ENCODE results near the gene TMC2.
A peak's percentile ranks its signal among the peaks of the same experiment; 100 is the strongest.
"Not testable (repeated sequence)": the region's sequence is repeated elsewhere in the genome, so short reads cannot be mapped to it uniquely, and the experiment has no call there.

The TMC2 gene

DNA sequence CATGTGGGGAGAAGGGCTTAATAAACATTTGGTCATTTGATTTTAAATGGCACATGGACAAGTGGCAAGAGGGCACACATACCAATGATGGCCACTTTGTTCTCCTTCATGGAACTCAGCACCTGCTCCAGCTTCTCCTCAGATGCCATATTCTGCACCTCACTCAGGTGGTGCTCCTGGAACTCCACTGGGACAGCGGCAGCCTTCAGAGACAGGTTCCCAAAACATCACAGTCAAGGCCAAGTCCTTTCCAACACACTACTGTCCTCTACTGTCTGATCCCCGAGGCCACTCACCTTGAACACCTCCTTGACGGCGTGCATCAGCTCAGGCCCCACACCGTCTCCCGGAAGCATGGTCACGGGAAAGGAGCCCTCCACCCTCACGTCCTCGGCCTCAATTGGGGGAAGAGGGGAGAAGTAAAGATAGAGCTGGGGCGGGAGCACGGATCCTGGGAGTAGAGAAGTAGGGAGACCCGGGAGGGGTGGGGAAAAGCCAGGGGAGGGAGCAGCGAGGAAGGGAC lies 127.1 kb downstream of the TMC2 start:
- no peak for DNase-seq (ENCODE audit: low read depth, low spot score)

DNA sequence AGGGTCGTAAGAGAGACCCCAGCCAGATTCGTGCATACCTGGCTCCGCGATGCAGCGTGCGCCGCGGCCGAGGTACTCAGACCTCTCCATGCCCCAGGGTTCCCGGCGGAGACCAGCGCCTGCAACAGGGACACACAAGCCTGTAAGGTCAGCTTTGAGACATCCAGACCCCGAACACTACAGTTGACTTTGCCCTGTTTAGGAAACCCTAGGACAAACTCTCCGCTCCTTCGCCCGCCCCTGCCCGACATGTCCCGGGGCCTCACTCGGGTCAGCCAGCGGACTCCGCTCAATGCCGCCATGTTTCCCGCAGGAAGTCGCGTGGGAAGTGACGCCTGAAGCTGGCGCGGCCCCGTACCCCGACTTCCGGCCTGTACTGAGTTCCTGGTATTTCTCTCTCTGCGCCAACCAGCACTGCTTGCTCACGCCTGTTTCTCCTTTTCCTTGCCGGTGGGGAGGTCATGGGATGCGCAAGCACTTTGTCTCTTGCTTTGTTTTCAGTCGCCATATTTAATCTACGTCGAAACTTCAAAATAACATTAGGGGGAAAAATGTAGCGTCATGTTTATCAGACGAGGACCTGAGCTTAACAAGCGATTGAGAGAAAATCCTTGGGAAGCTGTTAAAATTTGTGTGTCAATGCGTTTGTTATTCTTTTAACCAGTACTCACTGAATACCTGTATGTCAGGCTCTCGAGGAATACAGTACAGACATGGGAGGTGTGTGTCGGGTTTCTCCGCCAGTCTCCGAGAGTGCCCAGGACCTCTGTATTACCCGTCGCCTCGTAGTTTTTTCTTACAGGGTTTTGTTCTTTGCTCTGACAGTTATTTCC lies 127.7 kb downstream of the TMC2 start, which contains the start of gene IDH3B:
IDH3B (minus strand) TSS at position 330 of the 833 bp plus-strand sequence; CDS start at position 302, 28 bp downstream.
- peak; percentile 66 for DNase-seq (ENCODE audit: low read depth, low spot score)

DNA sequence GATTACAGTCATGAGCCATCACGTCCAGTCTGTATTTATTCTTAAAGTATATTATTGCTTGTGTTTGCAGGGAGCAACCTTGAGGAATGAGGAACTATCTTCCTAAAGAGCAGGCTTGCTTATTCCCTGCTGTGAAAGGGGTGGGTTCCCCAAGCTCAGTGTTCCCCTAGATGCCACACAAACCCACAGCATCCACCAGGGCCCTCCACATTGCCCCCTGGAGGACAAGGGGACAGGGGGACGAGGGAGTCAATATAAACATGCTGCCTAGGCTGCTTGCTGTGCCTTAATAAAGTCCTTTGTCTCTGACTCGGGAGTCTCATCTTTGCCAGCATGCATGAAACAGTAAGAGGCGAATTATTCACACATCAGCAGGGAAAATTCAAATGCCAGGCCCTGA lies 135.6 kb downstream of the TMC2 start:
- DNase-seq (ENCODE audit: low read depth, low spot score): no peak

DNA sequence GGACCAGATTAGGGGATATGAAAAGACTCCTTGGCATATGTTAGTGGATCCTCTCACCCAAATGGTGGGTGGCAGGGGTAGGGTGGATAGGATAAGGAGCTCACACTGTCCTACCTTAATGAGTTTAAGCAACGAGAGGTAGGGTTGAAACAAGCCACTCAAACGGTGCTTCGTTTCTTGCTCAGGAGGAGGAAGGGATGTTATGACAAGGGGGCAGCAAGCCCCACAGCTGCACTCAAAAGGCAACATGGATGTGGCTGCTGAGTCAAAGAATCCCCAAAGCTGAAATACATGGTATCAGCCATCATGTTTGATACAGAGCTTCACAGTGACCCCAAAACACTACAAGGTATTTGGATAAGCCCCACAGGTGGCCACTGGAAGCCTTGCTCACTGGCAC lies 136.1 kb downstream of the TMC2 start:
- DNase-seq (ENCODE audit: low read depth, low spot score): no peak

DNA sequence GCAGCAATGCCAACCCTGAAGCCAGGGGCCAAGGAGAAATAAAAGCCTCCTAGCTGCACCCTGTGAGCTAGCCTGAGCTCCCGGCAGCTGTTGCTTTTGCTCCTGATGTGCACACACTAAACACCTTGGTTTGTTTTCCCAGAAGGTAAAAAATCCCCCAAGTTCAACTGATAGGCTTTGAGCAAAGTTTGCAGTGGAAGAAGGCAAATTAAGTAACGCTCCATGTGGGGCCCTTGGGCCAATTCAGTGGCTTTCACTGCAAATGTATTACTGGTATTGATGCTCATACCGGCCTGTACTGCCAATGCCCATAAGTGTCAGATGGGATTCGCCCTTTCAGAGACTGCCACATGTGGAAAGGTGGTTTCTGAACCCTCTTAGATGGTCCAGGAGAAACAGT lies 137.1 kb downstream of the TMC2 start:
- DNase-seq (ENCODE audit: low read depth, low spot score): no peak

DNA sequence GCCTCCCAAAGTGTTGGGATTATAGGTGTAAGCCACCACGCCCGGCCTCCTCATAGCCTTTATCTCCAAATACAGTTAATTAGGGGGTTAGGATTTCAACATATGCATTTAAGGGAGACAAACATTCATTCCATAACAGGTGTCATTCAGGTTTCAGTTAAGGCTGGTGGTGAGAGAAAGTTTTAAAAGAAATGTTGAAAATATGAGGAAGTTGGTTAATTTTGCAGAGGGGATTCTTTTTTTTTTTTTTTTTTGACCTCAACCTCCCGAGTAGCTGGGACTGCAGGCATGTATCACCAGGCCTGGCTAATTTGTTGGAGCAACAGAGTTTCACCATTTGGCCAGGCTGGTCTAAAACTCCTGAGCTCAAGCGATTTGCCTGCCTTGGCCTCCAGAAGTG lies 143.7 kb downstream of the TMC2 start:
- no peak for DNase-seq (ENCODE audit: low read depth, low spot score)

DNA sequence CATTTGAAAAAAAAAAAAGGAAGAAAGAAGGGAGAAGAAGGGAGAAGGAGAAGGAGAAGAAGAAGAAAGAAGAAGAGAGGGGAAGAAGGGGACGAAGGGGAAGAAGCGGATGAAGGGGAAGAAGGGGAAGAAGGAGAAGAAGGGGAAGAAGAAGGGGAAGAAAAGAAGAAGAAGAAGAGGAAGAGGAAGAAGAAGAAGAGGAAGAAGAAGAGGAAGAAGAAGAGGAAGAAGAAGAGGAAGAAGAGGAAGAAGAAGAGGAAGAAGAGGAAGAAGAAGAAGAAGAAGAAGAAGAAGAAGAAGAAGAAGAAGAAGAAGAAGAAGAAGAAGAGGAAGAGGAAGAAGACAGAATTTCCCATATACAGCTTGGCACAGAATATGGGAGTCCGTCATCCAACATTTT lies 145.7 kb downstream of the TMC2 start:
- not testable (repeated sequence) for DNase-seq (ENCODE audit: low read depth, low spot score)

DNA sequence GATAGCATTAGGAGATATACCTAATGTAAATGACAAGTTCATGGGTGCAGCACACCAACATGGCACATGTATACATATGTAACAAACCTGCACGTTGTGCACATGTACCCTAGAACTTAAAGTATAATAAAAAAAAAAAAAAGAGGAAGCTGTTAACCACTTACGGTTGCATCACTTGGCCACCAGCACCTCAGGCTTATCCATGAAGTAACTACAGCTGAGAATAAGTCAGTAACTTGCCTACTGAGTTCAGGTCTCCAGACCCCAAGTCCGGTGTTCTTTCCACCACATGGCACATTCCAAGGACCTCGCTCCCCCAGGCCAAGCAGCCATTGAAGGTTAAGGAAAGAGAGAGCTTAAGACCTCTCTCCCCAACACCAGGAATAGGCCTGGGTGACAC lies 148.4 kb downstream of the TMC2 start:
- DNase-seq (ENCODE audit: low read depth, low spot score): not testable (repeated sequence)

DNA sequence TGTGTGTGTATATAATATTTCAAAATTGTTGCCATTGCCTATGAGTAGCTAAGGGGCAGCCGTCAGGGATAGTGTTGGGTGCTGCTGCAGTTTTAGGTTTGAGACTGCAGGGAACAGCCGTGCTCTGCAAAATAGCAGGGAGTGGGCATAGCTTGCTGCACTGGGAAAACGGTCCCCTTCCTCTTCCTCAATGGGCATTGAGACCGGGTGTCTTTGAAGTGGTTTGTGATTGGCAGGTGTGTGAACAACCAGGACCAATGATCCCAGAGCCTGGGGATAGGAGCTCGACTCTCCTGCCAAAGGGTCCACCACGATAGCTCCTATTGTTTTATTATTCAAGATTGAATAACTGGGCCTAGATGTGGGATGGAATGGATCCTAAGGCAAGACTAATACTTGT lies 151.1 kb downstream of the TMC2 start:
- no peak for DNase-seq (ENCODE audit: low read depth, low spot score)

DNA sequence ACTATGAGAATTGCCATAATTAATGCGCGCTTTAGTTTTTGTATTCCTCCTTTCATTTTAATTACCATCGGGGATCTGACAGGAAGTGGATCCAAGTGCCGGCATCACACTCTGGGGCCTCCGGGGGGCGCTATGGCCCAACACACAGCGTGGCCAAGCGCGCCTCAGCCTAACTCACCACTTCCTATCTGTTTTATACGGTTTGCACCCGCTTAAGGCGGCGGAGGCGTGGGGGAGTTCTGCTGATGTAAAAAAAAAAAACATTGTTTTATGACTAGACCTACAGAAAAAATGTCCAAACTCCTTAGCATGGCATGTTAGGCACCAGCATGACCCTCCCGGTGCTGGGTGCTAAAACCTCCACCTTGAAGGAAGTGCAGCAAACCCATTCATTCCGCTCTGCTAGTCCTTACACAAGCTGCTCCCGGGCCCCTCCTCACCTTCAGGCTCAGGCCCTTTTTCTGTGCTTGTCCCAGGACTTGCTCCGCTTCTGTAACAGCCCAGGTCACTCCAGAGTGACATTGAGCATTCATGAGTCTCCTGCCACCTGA lies 151.7 kb downstream of the TMC2 start:
- no peak for DNase-seq (ENCODE audit: low read depth, low spot score)

DNA sequence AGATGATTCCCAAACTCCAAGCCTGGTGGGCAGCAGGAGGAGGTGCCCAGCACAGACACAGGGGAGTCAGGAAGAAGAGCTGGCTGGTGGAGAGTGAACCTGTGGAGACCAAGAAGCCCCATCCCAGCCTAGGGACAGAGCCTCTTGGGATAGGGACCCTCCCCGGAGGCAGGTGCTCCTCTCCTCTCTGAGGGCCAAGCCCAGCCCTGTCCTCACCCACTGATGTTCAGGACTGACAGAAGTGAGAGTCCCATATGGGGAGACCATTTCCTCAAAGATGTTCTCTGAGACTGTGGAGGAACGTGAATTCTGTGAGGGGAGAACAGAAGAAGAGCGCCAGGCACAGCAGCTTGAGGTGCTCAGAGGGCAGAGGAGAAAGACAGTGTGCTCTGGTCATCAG lies 153.8 kb downstream of the TMC2 start:
- DNase-seq (ENCODE audit: low read depth, low spot score): no peak

DNA sequence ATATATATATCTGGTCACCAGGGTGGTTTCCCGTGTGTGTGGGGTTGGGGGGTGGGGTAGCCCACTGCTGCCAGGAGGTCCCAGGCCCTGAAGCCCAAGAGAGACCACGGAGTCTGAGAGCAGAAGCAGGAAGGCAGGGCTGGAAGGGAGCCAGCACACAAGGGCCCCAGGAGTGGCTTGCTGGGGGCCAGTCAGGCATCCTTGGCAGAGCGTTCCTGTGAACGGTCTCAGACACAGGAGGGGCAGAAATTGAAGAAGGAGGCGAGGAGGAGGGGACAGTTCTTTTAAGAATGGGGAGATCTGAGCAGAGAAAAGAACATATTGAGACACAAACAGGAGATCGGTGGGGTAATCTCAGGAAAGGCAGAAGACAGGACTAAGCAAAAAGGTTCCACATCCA lies 154.3 kb downstream of the TMC2 start:
- DNase-seq (ENCODE audit: low read depth, low spot score): no peak

DNA sequence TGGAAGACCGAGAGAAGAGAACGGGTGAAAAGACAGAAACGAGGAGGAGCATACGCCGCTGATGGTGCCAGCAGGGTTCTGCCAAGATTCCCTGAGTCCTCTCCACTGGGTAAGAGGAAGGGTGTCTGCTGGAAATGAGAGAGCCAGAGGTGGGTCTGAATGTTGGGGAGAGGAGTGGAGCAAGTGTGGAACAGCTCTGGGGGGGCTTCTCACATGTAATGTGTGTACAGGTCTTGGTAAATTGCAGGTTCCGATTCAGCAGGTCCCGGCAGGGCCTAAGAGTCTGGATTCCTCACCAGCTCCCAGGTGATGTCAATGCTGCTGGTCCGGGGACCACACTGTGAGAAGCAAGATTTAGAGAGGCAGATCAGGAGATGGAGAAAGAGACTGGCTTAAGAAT lies 154.8 kb downstream of the TMC2 start:
- DNase-seq (ENCODE audit: low read depth, low spot score): no peak

Data from smooth muscle cell of the brain vasculature (primary cell).